KMS-11 (cell line): Measurements from ENCODE around the gene BROX.

Source experiments
- H2AFZ ChIP-seq: fragments of 200-600 bp; sonication (generic); 2 replicates; pipeline ENCODE4 v1.6.1; 2016; ENCODE audit warnings: antibody characterized with exemption, mixed run types, low read depth
- H3K27ac ChIP-seq: fragments of 200-600 bp; sonication (generic); 2 replicates; pipeline ENCODE4 v1.6.1; 2016; ENCODE audit warnings: mild to moderate bottlenecking, mixed run types
- H3K27me3 ChIP-seq: fragments of 200-600 bp; sonication (generic); 2 replicates; pipeline ENCODE4 v1.6.1; 2017; ENCODE audit warnings: mild to moderate bottlenecking, low read depth, mixed run types, moderate library complexity; ENCODE audit not compliant: insufficient read depth
- H3K36me3 ChIP-seq: fragments of 200-600 bp; sonication (generic); 2 replicates; pipeline ENCODE4 v1.6.1; 2017; ENCODE audit warnings: mild to moderate bottlenecking, mixed run types; ENCODE audit not compliant: insufficient read depth
- H3K4me1 ChIP-seq: fragments of 200-600 bp; sonication (generic); 2 replicates; pipeline ENCODE4 v1.6.1; 2016; ENCODE audit warnings: mild to moderate bottlenecking, low read depth, mixed run types; ENCODE audit not compliant: poor library complexity, severe bottlenecking
- H3K4me2 ChIP-seq: fragments of 200-600 bp; sonication (generic); 2 replicates; pipeline ENCODE4 v1.7.0; 2016; ENCODE audit warnings: mild to moderate bottlenecking, mixed run types
- H3K4me3 ChIP-seq: fragments of 200-600 bp; sonication (generic); IDR thresholded peaks from 2 replicates; pipeline ENCODE4 v1.6.1; 2017; ENCODE audit warnings: low read depth, low read length, mixed read lengths; ENCODE audit not compliant: insufficient read depth
- H3K79me2 ChIP-seq: fragments of 200-600 bp; sonication (generic); 2 replicates; pipeline ENCODE4 v1.6.1; 2016; ENCODE audit warnings: low read depth, mixed run types; ENCODE audit not compliant: insufficient read depth
- H3K9ac ChIP-seq: fragments of 200-600 bp; sonication (generic); 2 replicates; pipeline ENCODE4 v1.6.1; 2016; ENCODE audit warnings: mild to moderate bottlenecking, mixed run types
- H4K20me1 ChIP-seq: fragments of 200-600 bp; sonication (generic); 2 replicates; pipeline ENCODE4 v1.6.1; 2016; ENCODE audit warnings: mild to moderate bottlenecking, mixed run types; ENCODE audit not compliant: insufficient read depth
- TF ChIP-seq, protein P1 (sequence below): fragments of 200-600 bp; sonication (generic); conservative IDR thresholded peaks from 2 replicates; pipeline ENCODE4 v1.6.1; 2017; ENCODE audit warnings: low read depth, mild to moderate bottlenecking, antibody characterized with exemption, low read length, moderate library complexity, mixed read lengths

BROX gene

DNA sequence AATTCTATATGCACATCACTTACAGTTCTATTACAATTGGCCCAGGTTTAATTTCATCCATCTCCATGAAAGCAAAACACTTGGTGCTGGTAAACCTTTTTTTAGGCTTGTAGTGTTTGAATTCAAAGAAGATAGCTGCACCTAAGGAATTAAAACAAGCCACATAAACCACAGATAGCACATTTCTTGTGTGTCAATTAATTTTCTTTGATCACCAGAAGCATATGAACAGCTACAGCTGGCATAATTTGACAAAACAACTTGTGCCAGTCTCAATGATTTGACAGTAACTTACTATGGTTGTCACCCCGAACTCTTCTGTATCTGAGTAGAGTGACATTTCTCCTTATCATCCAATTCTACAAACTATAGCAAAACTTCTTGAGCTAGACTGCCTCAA is 42.3 kb upstream of the BROX start:
- H2AFZ ChIP-seq, result no peak overlapping the region
- no peaks in the 10 kb centered on the region for H3K4me1 ChIP-seq

DNA sequence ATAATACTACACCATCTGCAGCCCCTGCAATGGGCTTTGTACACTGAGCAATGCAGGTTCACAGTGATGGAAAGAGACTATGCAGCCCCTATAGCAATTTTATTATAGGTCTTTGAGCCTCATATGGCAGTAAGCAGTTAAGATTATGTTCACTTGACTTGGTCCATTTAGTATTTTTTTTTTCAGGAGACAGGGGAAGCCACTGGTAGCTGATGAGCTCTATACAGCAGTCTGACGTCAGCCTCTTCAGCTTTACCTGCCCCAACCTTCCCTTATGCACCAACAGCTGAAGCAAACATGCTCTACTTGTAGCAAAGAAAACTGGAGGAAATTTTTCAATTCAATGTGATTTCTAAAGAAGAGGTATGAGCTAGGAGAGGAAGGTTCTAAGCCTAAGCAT is 32.3 kb upstream of the BROX start:
- no peak overlapping the region for H3K9ac ChIP-seq
- TF ChIP-seq, protein P1, sequence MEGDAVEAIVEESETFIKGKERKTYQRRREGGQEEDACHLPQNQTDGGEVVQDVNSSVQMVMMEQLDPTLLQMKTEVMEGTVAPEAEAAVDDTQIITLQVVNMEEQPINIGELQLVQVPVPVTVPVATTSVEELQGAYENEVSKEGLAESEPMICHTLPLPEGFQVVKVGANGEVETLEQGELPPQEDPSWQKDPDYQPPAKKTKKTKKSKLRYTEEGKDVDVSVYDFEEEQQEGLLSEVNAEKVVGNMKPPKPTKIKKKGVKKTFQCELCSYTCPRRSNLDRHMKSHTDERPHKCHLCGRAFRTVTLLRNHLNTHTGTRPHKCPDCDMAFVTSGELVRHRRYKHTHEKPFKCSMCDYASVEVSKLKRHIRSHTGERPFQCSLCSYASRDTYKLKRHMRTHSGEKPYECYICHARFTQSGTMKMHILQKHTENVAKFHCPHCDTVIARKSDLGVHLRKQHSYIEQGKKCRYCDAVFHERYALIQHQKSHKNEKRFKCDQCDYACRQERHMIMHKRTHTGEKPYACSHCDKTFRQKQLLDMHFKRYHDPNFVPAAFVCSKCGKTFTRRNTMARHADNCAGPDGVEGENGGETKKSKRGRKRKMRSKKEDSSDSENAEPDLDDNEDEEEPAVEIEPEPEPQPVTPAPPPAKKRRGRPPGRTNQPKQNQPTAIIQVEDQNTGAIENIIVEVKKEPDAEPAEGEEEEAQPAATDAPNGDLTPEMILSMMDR, result no peak
- H4K20me1 ChIP-seq, result no peaks in the 10 kb centered on the region
- no peak overlapping the region for H3K4me2 ChIP-seq
- no peak overlapping the region for H3K27ac ChIP-seq
- H3K36me3 ChIP-seq, result no peaks in the 10 kb centered on the region
- H3K27me3 ChIP-seq, result no peaks in the 10 kb centered on the region
- H2AFZ ChIP-seq, result no peak overlapping the region
- no peaks in the 10 kb centered on the region for H3K79me2 ChIP-seq
- H3K4me1 ChIP-seq, result no peaks in the 10 kb centered on the region
- no peak overlapping the region for H3K4me3 ChIP-seq

More for the DNA sequence above, 42.3 kb upstream of the BROX start:
- Histone ChIP-seq H3K27ac (no peak overlapping the region), H3K79me2 (no peaks in the 10 kb centered on the region), H3K36me3 (peaks cover 4% of the 10 kb centered on the region; the same call in 1 of the 2 replicates), H3K27me3 (no peaks in the 10 kb centered on the region), H3K4me2 (no peak overlapping the region), H3K9ac (no peak overlapping the region), H3K4me3 (no peak overlapping the region), H4K20me1 (no peaks in the 10 kb centered on the region)
- TF ChIP-seq, protein P1, result no peak

DNA sequence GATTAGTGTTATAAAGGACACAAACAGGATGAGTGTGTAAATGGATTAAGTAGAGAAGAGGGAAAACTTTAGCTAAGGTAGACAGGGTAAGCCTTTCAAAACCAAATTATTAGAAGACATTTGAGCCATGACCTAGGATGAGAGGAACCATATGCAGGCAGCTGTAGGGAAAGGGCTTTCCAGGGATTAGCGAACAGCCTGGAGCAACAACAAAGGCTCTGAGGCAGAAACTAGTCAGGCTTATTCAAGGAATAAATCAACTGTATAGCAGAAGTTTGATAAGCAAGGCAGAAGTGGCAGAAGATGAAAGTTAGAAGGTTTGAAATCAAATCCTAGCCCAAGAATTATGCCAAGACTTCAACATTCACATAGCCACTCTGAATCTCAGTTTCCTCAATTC is 21.3 kb upstream of the BROX start:
- H2AFZ ChIP-seq, result no peak overlapping the region
- H3K79me2 ChIP-seq, result no peaks in the 10 kb centered on the region
- no peaks in the 10 kb centered on the region for H3K27me3 ChIP-seq
- H3K4me2 ChIP-seq, result no peak overlapping the region
- no peaks in the 10 kb centered on the region for H3K4me1 ChIP-seq
- H3K9ac ChIP-seq, result no peak overlapping the region
- no peak overlapping the region for H3K27ac ChIP-seq
- no peak overlapping the region for H3K4me3 ChIP-seq
- H3K36me3 ChIP-seq, result no peaks in the 10 kb centered on the region
- TF ChIP-seq, protein P1, result no peak
- H4K20me1 ChIP-seq, result no peaks in the 10 kb centered on the region

DNA sequence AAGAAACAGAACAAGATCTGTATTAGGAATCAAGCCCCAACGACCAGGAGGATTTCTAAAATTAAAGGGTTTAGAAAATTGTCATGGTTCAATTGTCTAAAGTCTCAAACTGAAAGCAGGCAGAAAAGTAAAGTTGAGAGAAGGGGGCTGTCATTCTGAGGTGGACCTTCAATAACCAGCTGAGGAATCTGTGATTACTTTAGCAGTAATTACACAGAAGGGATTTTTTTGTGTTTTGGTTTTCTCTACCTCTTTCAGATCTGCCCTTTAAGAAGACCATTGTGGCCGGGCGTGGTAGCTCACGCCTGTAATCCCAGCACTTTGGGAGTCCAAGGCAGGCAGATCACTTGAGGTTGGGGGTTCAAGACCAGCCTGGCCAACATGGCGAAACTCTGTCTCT is 17.4 kb upstream of the BROX start:
- H3K9ac ChIP-seq, result no peak overlapping the region
- no peaks in the 10 kb centered on the region for H3K27me3 ChIP-seq
- H3K79me2 ChIP-seq, result no peaks in the 10 kb centered on the region
- H3K4me2 ChIP-seq, result no peak overlapping the region
- no peak overlapping the region for H3K27ac ChIP-seq
- H3K4me1 ChIP-seq, result no peaks in the 10 kb centered on the region
- H4K20me1 ChIP-seq, result no peaks in the 10 kb centered on the region
- H3K4me3 ChIP-seq, result no peak overlapping the region
- H2AFZ ChIP-seq, result no peak overlapping the region
- TF ChIP-seq, protein P1, result no peak
- H3K36me3 ChIP-seq, result no peaks in the 10 kb centered on the region
